IPS-11a (cell line): ENCODE results near the gene CDH23.

Experiments
- H3K4me3 ChIP-seq: one replicate; pipeline ENCODE4 v1.5.1; 2013; ENCODE audit warnings: low read depth, low read length, control low read depth

CDH23 gene

GRCh38 chr10:71437537-71438092 lies 40.9 kb downstream of the CDH23 start:
- H3K4me3 ChIP-seq = no peak overlapping the region

- no peak overlapping the region for H3K4me3 ChIP-seq
Observed at GRCh38 chr10:71438761-71439160, 42.0 kb downstream of the CDH23 start.

GRCh38 chr10:71439670-71440425 lies 43.1 kb downstream of the CDH23 start:
- no peak overlapping the region for H3K4me3 ChIP-seq

- no peak overlapping the region for H3K4me3 ChIP-seq
Observed at GRCh38 chr10:71440506-71441035, 43.9 kb downstream of the CDH23 start.

- no peak overlapping the region for H3K4me3 ChIP-seq
Observed at GRCh38 chr10:71442000-71442399, 45.3 kb downstream of the CDH23 start.

GRCh38 chr10:71442859-71443570 lies 46.3 kb downstream of the CDH23 start:
- H3K4me3 ChIP-seq = no peak overlapping the region

- H3K4me3 ChIP-seq = no peak overlapping the region
Observed at GRCh38 chr10:71443676-71444075, 47.0 kb downstream of the CDH23 start.

GRCh38 chr10:71444284-71445054 lies 47.7 kb downstream of the CDH23 start:
- H3K4me3 ChIP-seq = no peak overlapping the region

- no peak overlapping the region for H3K4me3 ChIP-seq
Observed at GRCh38 chr10:71447676-71448075, 51.0 kb downstream of the CDH23 start.

GRCh38 chr10:71448146-71448545 lies 51.4 kb downstream of the CDH23 start:
- no peak overlapping the region for H3K4me3 ChIP-seq

- no peak overlapping the region for H3K4me3 ChIP-seq
Observed at GRCh38 chr10:71449026-71449425, 52.3 kb downstream of the CDH23 start.

- H3K4me3 ChIP-seq = no peak overlapping the region
Observed at GRCh38 chr10:71451754-71452153, 55.0 kb downstream of the CDH23 start.

GRCh38 chr10:71453186-71453585 lies 56.5 kb downstream of the CDH23 start:
- H3K4me3 ChIP-seq = no peak overlapping the region

- H3K4me3 ChIP-seq = no peak overlapping the region
Observed at GRCh38 chr10:71454347-71454746, 57.6 kb downstream of the CDH23 start.

GRCh38 chr10:71455035-71455434 lies 58.3 kb downstream of the CDH23 start:
- no peak overlapping the region for H3K4me3 ChIP-seq

- no peak overlapping the region for H3K4me3 ChIP-seq
Observed at GRCh38 chr10:71456631-71457030, 59.9 kb downstream of the CDH23 start.

- no peak overlapping the region for H3K4me3 ChIP-seq
Observed at GRCh38 chr10:71457908-71458307, 61.2 kb downstream of the CDH23 start.

- H3K4me3 ChIP-seq = no peak overlapping the region
Observed at GRCh38 chr10:71458387-71458786, 61.7 kb downstream of the CDH23 start.

GRCh38 chr10:71459513-71459912 lies 62.8 kb downstream of the CDH23 start:
- no peak overlapping the region for H3K4me3 ChIP-seq

- no peak overlapping the region for H3K4me3 ChIP-seq
Observed at GRCh38 chr10:71460615-71461014, 63.9 kb downstream of the CDH23 start.

- no peak overlapping the region for H3K4me3 ChIP-seq
Observed at GRCh38 chr10:71461457-71461856, 64.7 kb downstream of the CDH23 start.
